ENCODE measurements around the gene SLC49A4.
A peak's percentile ranks its signal among the peaks of the same experiment; 100 is the strongest.

SLC49A4 gene

GRCh38 chr3:122859021-122859805 lies 64.3 kb downstream of the SLC49A4 start:
- no peak for DNase-seq

GRCh38 chr3:122862381-122862780 lies 67.5 kb downstream of the SLC49A4 start:
- DNase-seq: no peak

GRCh38 chr3:122864498-122864897 lies 69.6 kb downstream of the SLC49A4 start:
- no peak for DNase-seq

- no peak for DNase-seq
These were observed 73.5 kb downstream of the SLC49A4 start for GRCh38 chr3:122868322-122868721.

- no peak for DNase-seq
These were observed 79.1 kb downstream of the SLC49A4 start for GRCh38 chr3:122873741-122874515.

- no peak for DNase-seq
These were observed 80.8 kb downstream of the SLC49A4 start for GRCh38 chr3:122875547-122876127.

GRCh38 chr3:122880173-122880572 lies 85.3 kb downstream of the SLC49A4 start:
- no peak for DNase-seq

GRCh38 chr3:122880624-122881023 lies 85.8 kb downstream of the SLC49A4 start:
- DNase-seq: no peak

GRCh38 chr3:122882361-122882947 lies 87.6 kb downstream of the SLC49A4 start:
- no peak for DNase-seq

GRCh38 chr3:122886251-122886650 lies 91.4 kb downstream of the SLC49A4 start:
- DNase-seq: no peak

GRCh38 chr3:122886946-122887345 lies 92.1 kb downstream of the SLC49A4 start:
- DNase-seq: no peak

- peak; percentile 12 for DNase-seq
These were observed 95.3 kb downstream of the SLC49A4 start for GRCh38 chr3:122890077-122890719.

- DNase-seq: no peak
These were observed 95.9 kb downstream of the SLC49A4 start for GRCh38 chr3:122890720-122891220.

GRCh38 chr3:122892118-122892960 lies 97.5 kb downstream of the SLC49A4 start:
- no peak for DNase-seq

GRCh38 chr3:122893282-122893681 lies 98.4 kb downstream of the SLC49A4 start:
- no peak for DNase-seq

- no peak for DNase-seq
These were observed 99.1 kb downstream of the SLC49A4 start for GRCh38 chr3:122893754-122894668.

- DNase-seq: no peak
These were observed 103.4 kb downstream of the SLC49A4 start for GRCh38 chr3:122898298-122898697.

- DNase-seq: no peak
These were observed 107.5 kb downstream of the SLC49A4 start for GRCh38 chr3:122902326-122902725.

- DNase-seq: no peak
These were observed 108.3 kb downstream of the SLC49A4 start for GRCh38 chr3:122903171-122903570.

GRCh38 chr3:122907471-122907870 lies 112.6 kb downstream of the SLC49A4 start:
- DNase-seq: no peak

- DNase-seq: no peak
These were observed 113.4 kb downstream of the SLC49A4 start for GRCh38 chr3:122908251-122908650.

All from NCI-H1436 (cell line).